Bronchial epithelial cell (primary cell): ENCODE measurements around the gene POU4F3. TPM values are rescaled to one million over a fixed set of nuclear protein-coding genes. Genes with fewer than 3 reads are reported as not detected.

Source experiments
- DNase-seq: peaks from one replicate; pipeline ENCODE4 v3.0.0-alpha.2; 2010; ENCODE audit warnings: low read depth
- FAIRE-seq: peaks from 2 replicates; lab custom pipeline; 2011; peaks lifted over from hg19 to GRCh38; lab: Jason Lieb, UNC
- H3K27me3 ChIP-seq: 2 replicates; pipeline ENCODE4 v1.5.1; 2011; ENCODE audit warnings: low read length; ENCODE audit not compliant: control insufficient read depth, insufficient read depth
- H3K36me3 ChIP-seq: 2 replicates; pipeline ENCODE4 v1.5.1; 2011; ENCODE audit warnings: low read length; ENCODE audit not compliant: control insufficient read depth, insufficient read depth
- H3K4me3 ChIP-seq: 2 replicates; pipeline ENCODE4 v1.5.1; 2011; ENCODE audit warnings: mild to moderate bottlenecking, low read depth, low read length, control low read depth
- total RNA-seq: library from RNA; depleted of rRNA; stranded (reverse); fragments of >200 nt; gene quantifications from 2 replicates; pipeline ENCODE4 v1.2.1, GENCODE V29; 2014
- TF ChIP-seq, protein P1 (sequence below): IDR thresholded peaks from 2 replicates; pipeline ENCODE4 v1.5.1; 2011; ENCODE audit warnings: mild to moderate bottlenecking, moderate library complexity, low read length, control low read depth, inconsistent platforms; ENCODE audit not compliant: insufficient read depth, severe bottlenecking

Gene POU4F3
- total RNA-seq, 1 donor from 2014 or later: not detected

DNA sequence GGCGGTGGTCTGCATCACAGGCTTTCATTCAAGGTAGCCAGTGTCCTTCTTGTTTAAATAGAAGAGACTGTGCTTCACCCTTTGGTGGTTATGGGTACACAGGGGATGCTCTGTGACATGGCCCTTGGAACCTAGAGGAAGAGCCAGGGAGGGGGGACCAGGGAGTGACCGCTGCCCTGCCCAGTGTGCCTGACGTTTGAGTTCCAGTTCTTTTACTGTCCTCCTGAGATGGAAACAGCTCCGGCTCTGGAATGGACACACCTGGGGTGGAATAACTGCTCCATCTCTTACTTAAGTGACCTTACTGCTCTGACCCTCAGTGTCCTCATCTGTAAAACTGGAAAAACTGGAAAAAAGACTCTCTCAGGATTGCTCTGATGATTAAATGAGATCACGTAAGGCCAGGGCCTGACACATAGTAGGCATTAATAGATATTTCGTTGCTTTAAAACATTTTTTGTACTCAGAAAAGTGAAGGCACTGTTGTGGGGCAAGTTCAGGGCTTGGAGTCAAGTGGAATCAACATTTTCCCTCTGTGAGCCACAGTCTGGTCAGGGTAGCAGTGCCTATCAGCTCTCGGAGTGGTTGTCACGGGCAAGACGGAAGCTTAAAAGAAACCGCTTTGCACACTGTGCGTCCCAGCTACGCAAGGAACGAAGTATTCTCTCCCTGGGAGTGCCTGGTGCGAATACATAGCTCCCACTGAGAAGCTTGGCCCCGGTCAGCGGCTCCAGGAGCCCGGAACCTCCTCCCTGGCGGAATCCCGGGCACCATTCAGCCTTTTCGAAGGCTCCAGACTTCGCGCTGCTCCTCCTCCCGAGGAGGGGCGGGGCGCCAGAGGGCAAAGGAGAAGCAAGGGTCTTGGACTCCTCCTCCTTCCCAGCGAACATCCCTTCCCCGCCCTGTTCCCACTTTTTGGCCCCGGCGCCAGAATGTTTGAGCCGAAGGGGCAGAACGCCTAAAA, 5.8 kb downstream of the POU4F3 start:
- no peaks in the 10 kb centered on the region for H3K36me3 ChIP-seq
- TF ChIP-seq, protein P1, sequence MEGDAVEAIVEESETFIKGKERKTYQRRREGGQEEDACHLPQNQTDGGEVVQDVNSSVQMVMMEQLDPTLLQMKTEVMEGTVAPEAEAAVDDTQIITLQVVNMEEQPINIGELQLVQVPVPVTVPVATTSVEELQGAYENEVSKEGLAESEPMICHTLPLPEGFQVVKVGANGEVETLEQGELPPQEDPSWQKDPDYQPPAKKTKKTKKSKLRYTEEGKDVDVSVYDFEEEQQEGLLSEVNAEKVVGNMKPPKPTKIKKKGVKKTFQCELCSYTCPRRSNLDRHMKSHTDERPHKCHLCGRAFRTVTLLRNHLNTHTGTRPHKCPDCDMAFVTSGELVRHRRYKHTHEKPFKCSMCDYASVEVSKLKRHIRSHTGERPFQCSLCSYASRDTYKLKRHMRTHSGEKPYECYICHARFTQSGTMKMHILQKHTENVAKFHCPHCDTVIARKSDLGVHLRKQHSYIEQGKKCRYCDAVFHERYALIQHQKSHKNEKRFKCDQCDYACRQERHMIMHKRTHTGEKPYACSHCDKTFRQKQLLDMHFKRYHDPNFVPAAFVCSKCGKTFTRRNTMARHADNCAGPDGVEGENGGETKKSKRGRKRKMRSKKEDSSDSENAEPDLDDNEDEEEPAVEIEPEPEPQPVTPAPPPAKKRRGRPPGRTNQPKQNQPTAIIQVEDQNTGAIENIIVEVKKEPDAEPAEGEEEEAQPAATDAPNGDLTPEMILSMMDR: no peak
- DNase-seq (no peak), FAIRE-seq (no peak)
- H3K27me3 ChIP-seq: peaks cover 61% of the 10 kb centered on the region
- H3K4me3 ChIP-seq: no peak overlapping the region

DNA sequence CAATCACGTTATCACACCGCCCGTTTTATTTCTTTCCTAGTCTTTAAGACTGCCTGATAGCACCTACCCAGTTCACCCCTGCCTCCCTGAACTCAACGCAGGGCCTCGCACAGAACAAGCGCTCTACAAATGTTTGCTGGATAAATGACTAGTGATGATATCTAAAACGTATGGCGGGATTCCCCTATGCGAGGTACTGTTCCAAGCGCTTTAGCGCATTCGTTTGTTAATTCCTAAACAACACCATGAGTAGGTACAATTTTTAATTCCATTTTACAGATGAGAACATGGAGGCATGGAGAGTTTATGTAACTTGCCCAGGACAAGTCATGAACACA, 6.6 kb downstream of the POU4F3 start:
- Histone ChIP-seq H3K27me3 (peaks cover 53% of the 10 kb centered on the region), H3K36me3 (no peaks in the 10 kb centered on the region), H3K4me3 (no peak overlapping the region)
- TF ChIP-seq, protein P1: no peak
- DNase-seq: no peak
- FAIRE-seq: no peak

- FAIRE-seq (no peak), DNase-seq (no peak)
- no peaks in the 10 kb centered on the region for H3K36me3 ChIP-seq
- TF ChIP-seq, protein P1: no peak
- no peak overlapping the region for H3K4me3 ChIP-seq
- H3K27me3 ChIP-seq: peaks cover 51% of the 10 kb centered on the region
Measured at GRCh38 chr5:146345578-146346366, 7.1 kb downstream of the POU4F3 start.

DNA sequence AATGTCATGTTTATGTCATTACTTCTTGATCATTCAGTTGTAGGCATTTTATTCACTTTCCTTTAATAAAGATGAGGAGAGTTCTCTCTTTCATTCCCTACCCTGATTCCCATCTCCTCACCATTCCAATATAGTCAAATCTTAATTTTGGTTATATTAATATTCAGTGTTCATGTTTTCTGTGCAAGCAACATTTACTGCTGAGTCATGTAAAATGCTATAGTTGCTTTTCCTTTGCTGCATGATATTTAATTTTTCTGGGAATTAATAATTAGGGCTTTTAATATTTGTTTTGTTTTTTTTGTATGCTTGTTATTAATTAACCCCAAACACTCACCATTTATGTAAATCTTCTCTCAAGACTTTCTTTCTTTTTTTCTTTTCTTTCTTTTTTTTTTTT, 18.5 kb downstream of the POU4F3 start:
- no peak for FAIRE-seq
- H3K4me3 ChIP-seq: no peak overlapping the region

GRCh38 chr5:146359836-146360235, 21.2 kb downstream of the POU4F3 start:
- H3K36me3 ChIP-seq: no peaks in the 10 kb centered on the region
- FAIRE-seq: no peak
- peaks cover 2% of the 10 kb centered on the region for H3K27me3 ChIP-seq
- DNase-seq: no peak
- TF ChIP-seq, protein P1: no peak
- H3K4me3 ChIP-seq: no peak overlapping the region

More for the DNA sequence above, 18.5 kb downstream of the POU4F3 start:
- peaks cover 2% of the 10 kb centered on the region for H3K27me3 ChIP-seq
- TF ChIP-seq, protein P1: no peak
- no peaks in the 10 kb centered on the region for H3K36me3 ChIP-seq
- DNase-seq: no peak
